CD14-positive monocyte (primary cell): ENCODE data around the gene PAX9. TPM values are rescaled to one million over a fixed set of nuclear protein-coding genes. Genes with fewer than 3 reads are reported as not detected.

Source experiments
- DNase-seq, 3 donors: peaks; one replicate each; pipeline ENCODE4 v3.0.0-alpha.2; 2011 to 2022
- H2AFZ ChIP-seq: 2 replicates; pipeline ENCODE4 v1.6.0; 2012; ENCODE audit warnings: mild to moderate bottlenecking, low read depth, low read length, inconsistent platforms; ENCODE audit not compliant: insufficient read depth, poor library complexity, severe bottlenecking
- H3K27ac ChIP-seq, 2 donors: 1 replicate in 1 of 2; 2 replicates in 1 of 2; pipeline ENCODE4 v1.5.1; 2012 to 2013; ENCODE audit warnings: low read length in 2 of 2, control low read depth in 1 of 2, inconsistent platforms in 1 of 2, low read depth in 1 of 2, mild to moderate bottlenecking in 1 of 2
- H3K27me3 ChIP-seq, 2 donors: one replicate each; pipeline versions ENCODE4 v1.6.0 to v1.6.1; 2011 to 2013; ENCODE audit warnings: low read length in 2 of 2; ENCODE audit not compliant: control insufficient read depth in 2 of 2, insufficient read depth in 2 of 2
- H3K36me3 ChIP-seq, 2 donors: replicated peaks in 1 of 2; 1 replicate in 1 of 2; 2 replicates in 1 of 2; pipeline versions ENCODE4 v1.5.1 to v1.6.1; 2012 to 2013; ENCODE audit warnings: low read length in 2 of 2, control low read depth in 1 of 2, inconsistent platforms in 1 of 2, mild to moderate bottlenecking in 1 of 2; ENCODE audit not compliant: insufficient read depth in 2 of 2, control insufficient read depth in 1 of 2
- H3K4me1 ChIP-seq, 2 donors: 1 replicate in 1 of 2; 2 replicates in 1 of 2; pipeline versions ENCODE4 v1.5.1 to v1.6.1; 2012 to 2013; ENCODE audit warnings: low read length in 2 of 2, control low read depth in 1 of 2, inconsistent platforms in 1 of 2, mild to moderate bottlenecking in 1 of 2, moderate library complexity in 1 of 2; ENCODE audit not compliant: insufficient read depth in 2 of 2, control insufficient read depth in 1 of 2
- H3K4me2 ChIP-seq: replicated peaks from 2 replicates; pipeline ENCODE3; 2012; ENCODE audit warnings: low read length, moderate library complexity, mild to moderate bottlenecking; ENCODE audit not compliant: poor library complexity, severe bottlenecking; ENCODE audit errors: extremely low read depth
- H3K4me3 ChIP-seq, 3 experiments: fragments of 200-600 bp in 1 of 3; sonication (generic) in 1 of 3; replicated peaks in 1 of 3; 1 replicate in 2 of 3; 2 replicates in 1 of 3; pipeline ENCODE4 v1.5.1; 2011 to 2013; ENCODE audit warnings: low read length in 3 of 3, mild to moderate bottlenecking in 3 of 3, control low read depth in 2 of 3, low read depth in 2 of 3, inconsistent platforms in 1 of 3, moderate library complexity in 1 of 3
- H3K79me2 ChIP-seq: 2 replicates; pipeline ENCODE4 v1.6.0; 2012; ENCODE audit warnings: mild to moderate bottlenecking, control low read depth, inconsistent platforms, low read length, moderate library complexity; ENCODE audit not compliant: insufficient read depth
- H3K9ac ChIP-seq: 2 replicates; pipeline ENCODE4 v1.6.0; 2017; ENCODE audit warnings: low read length, mild to moderate bottlenecking; ENCODE audit not compliant: insufficient read depth, poor library complexity, severe bottlenecking
- H3K9me3 ChIP-seq, 2 donors: replicated peaks in 1 of 2; 1 replicate in 1 of 2; 2 replicates in 1 of 2; pipeline versions ENCODE4 v1.5.1 to v1.6.1; 2012 to 2013; ENCODE audit warnings: low read length in 2 of 2, control low read depth in 1 of 2; ENCODE audit not compliant: control insufficient read depth in 1 of 2, insufficient read depth in 1 of 2
- H4K20me1 ChIP-seq: 2 replicates; pipeline ENCODE4 v1.6.0; 2012; ENCODE audit warnings: mild to moderate bottlenecking, low read length, control low read depth, moderate library complexity; ENCODE audit not compliant: insufficient read depth
- H3K27ac Mint-ChIP-seq, 7 donors: one replicate each; pipeline ENCODE4 v1.8.0; 2020; ENCODE audit warnings: mild to moderate bottlenecking in 7 of 7, mixed read lengths in 7 of 7, moderate library complexity in 6 of 7, inconsistent platforms in 2 of 7
- H3K27me3 Mint-ChIP-seq, 3 donors: one replicate each; pipeline ENCODE4 v1.8.0; 2021 to 2022; ENCODE audit warnings: low read depth in 3 of 3, mild to moderate bottlenecking in 3 of 3, mixed read lengths in 3 of 3, moderate library complexity in 3 of 3, inconsistent platforms in 1 of 3
- H3K36me3 Mint-ChIP-seq, 2 donors: one replicate each; pipeline ENCODE4 v1.8.0; 2020; ENCODE audit warnings: mixed read lengths in 2 of 2, inconsistent platforms in 1 of 2, mild to moderate bottlenecking in 1 of 2
- H3K4me1 Mint-ChIP-seq: one replicate; pipeline ENCODE4 v1.8.0; 2020; ENCODE audit warnings: mild to moderate bottlenecking, mixed read lengths
- H3K4me3 Mint-ChIP-seq, 2 donors: one replicate each; pipeline ENCODE4 v1.8.0; 2020; ENCODE audit warnings: mild to moderate bottlenecking in 2 of 2, mixed read lengths in 2 of 2, moderate library complexity in 1 of 2
- H3K9me3 Mint-ChIP-seq, 7 donors: one replicate each; pipeline ENCODE4 v1.8.0; 2020 to 2022; ENCODE audit warnings: mixed read lengths in 7 of 7, mild to moderate bottlenecking in 6 of 7, moderate library complexity in 6 of 7, inconsistent platforms in 2 of 7
- WGBS: methylation state at CpG from one replicate; pipeline ENCODE4 v1.1.5; 2013; ENCODE audit warnings: missing lambda C conversion rate; ENCODE audit not compliant: insufficient coverage; 5-methylcytosine and 5-hydroxymethylcytosine counted together
- intact Hi-C, 2 donors: fragments of 100-400 bp; cut with micrococcal nuclease; formaldehyde crosslinking; loops; one replicate each; pipeline versions ENCODE4 v1.15.0 to v1.15.1; 2023
- polyA plus RNA-seq, 3 donors: library from polyadenylated mRNA; depleted of rRNA in 1 of 3; unstranded in 2 of 3; stranded (reverse) in 1 of 3; fragments of 300-500 nt in 2 of 3; fragments of >200 nt in 1 of 3; fragmentation: Illumina TruSeq in 2 of 3; gene quantifications; 1 replicate in 2 of 3; 2 replicates in 1 of 3; pipeline ENCODE4 v1.2.3, GENCODE V29; 2012 to 2021
- TF ChIP-seq, protein P1 (sequence below): fragments of 200-600 bp; IDR thresholded peaks from one replicate; pipeline ENCODE4 v1.8.0; 2022; ENCODE audit warnings: antibody characterized with exemption, mild to moderate bottlenecking

The PAX9 gene
- polyA plus RNA-seq, 3 donors, result not detected

DNA sequence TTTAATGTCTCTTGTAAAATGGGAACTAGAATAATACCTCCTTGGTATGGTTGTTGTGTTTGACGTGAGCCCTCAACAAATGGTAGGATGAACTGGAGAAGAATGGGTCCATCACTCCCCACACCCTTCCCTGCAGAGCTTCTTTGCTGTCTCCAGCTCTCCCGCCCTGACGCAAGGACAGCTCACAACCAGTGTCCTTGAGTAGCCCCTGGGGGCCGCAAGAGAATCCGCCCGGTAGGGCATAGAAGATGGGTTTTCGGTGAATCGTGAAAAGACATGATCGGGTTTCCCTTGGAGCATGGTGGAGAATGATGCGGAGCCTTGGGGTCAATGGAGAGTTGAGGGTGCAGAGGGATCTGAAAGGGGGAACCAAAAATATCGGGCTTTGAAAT is 6.1 kb upstream of the PAX9 start:
- H3K36me3 Mint-ChIP-seq, result peaks cover 3 to 20% of the 10 kb centered on the region in 2 donors
- DNase-seq, result no peak
- WGBS, result 21% methylated on average over 7 of the region's 11 CpGs
- Histone ChIP-seq H3K27ac (no peak overlapping the region), H3K79me2 (no peaks in the 10 kb centered on the region), H3K36me3 (no peaks in the 10 kb centered on the region), H3K9ac (no peak overlapping the region), H3K27me3 (peaks cover 90 to 97% of the 10 kb centered on the region in 2 donors), H2AFZ (no peak overlapping the region), H3K4me3 (no peak overlapping the region), H3K9me3 (peaks cover 26 to 72% of the 10 kb centered on the region in 2 donors), H3K4me1 (peaks cover 0 to 7% of the 10 kb centered on the region in 2 donors), H3K4me2 (peak overlapping the region; percentile 15), H4K20me1 (no peaks in the 10 kb centered on the region)
- no peak overlapping the region for H3K27ac Mint-ChIP-seq
- peaks cover 19% of the 10 kb centered on the region for H3K4me1 Mint-ChIP-seq
- H3K9me3 Mint-ChIP-seq, result peaks cover 8 to 53% (median 40%) of the 10 kb centered on the region in 7 donors
- H3K27me3 Mint-ChIP-seq, result peaks cover 92 to 99% (median 96%) of the 10 kb centered on the region in 3 donors
- TF ChIP-seq, protein P1, sequence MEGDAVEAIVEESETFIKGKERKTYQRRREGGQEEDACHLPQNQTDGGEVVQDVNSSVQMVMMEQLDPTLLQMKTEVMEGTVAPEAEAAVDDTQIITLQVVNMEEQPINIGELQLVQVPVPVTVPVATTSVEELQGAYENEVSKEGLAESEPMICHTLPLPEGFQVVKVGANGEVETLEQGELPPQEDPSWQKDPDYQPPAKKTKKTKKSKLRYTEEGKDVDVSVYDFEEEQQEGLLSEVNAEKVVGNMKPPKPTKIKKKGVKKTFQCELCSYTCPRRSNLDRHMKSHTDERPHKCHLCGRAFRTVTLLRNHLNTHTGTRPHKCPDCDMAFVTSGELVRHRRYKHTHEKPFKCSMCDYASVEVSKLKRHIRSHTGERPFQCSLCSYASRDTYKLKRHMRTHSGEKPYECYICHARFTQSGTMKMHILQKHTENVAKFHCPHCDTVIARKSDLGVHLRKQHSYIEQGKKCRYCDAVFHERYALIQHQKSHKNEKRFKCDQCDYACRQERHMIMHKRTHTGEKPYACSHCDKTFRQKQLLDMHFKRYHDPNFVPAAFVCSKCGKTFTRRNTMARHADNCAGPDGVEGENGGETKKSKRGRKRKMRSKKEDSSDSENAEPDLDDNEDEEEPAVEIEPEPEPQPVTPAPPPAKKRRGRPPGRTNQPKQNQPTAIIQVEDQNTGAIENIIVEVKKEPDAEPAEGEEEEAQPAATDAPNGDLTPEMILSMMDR, result no peak
- intact Hi-C loops, result no loop called here
- H3K4me3 Mint-ChIP-seq, result peak overlapping the region; percentile 37 to 70

DNA sequence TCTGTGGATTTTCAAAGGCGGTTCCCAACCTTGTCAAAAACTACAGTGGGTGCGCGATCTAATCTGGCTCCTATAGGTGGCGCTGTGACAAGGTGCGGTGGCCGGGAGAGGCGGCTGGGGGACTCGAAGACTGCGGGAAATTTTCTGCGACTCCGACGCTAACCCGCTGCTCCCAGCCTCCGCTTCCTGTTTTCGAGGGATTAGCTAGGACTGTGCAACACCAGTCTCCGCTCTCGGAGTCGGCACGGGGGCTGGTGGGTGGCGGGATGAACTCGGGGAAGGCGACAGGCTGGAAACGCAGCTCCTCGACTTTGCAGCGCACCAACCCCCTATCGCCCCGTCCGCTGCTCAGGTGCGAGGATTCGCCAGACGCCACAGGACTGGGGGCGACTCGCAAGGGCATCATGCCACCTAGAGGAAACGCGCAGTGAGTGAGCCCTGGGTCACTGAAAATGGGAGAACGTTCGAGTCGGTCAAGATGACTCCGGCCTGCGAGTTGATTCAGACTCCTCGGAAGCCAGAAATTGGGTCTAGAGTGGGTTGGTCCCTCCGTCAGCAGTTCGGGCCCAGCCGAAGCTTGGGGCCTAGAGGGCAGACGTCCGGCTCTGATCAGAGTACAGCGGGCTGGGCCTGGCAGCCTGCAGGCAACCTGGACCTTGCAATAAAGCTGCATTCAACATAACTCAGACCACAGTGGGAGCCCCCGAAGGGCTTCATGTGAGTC is 5.5 kb upstream of the PAX9 start:
- peaks cover 0 to 7% of the 10 kb centered on the region in 2 donors for H3K4me1 ChIP-seq
- H3K36me3 ChIP-seq, result no peaks in the 10 kb centered on the region
- H4K20me1 ChIP-seq, result no peaks in the 10 kb centered on the region
- Mint-ChIP-seq H3K9me3 (peaks cover 9 to 59% (median 46%) of the 10 kb centered on the region in 7 donors), H3K27ac (no peak overlapping the region), H3K4me1 (peaks cover 19% of the 10 kb centered on the region), H3K36me3 (peaks cover 3 to 20% of the 10 kb centered on the region in 2 donors), H3K4me3 (peak overlapping the region; percentile 37 to 70), H3K27me3 (peaks cover 96 to 100% (median 97%) of the 10 kb centered on the region in 3 donors)
- H3K9ac ChIP-seq, result no peak overlapping the region
- TF ChIP-seq, protein P1, result no peak
- H3K9me3 ChIP-seq, result peaks cover 29 to 77% of the 10 kb centered on the region in 2 donors
- H2AFZ ChIP-seq, result no peak overlapping the region
- no peak overlapping the region for H3K4me3 ChIP-seq
- peaks cover 90 to 99% of the 10 kb centered on the region in 2 donors for H3K27me3 ChIP-seq
- H3K27ac ChIP-seq, result no peak overlapping the region
- no peaks in the 10 kb centered on the region for H3K79me2 ChIP-seq
- 5% methylated on average over 48 of the region's 48 CpGs for WGBS
- H3K4me2 ChIP-seq, result peak overlapping the region; percentile 15
- intact Hi-C loops, result no loop called here
- DNase-seq, result no peak
